Measurements from ENCODE around the gene ANKEF1. TPM values are rescaled to one million over a fixed set of nuclear protein-coding genes. Genes with fewer than 3 reads are reported as not detected.
"Not testable (repeated sequence)": the region's sequence is repeated elsewhere in the genome, so short reads cannot be mapped to it uniquely, and the experiment has no call there.

Gene ANKEF1
- total and polyA plus RNA-seq, 3 experiments from 2014 or later, result 2.3 to 8.4 (median 2.6) TPM

- Mint-ChIP-seq H3K27ac (no peak overlapping the region), H3K27me3 (peaks cover 9 to 14% of the 10 kb centered on the region in 2 donors), H3K36me3 (no peaks in the 10 kb centered on the region), H3K9me3 (peaks cover 0 to 2% (median 0%) of the 10 kb centered on the region in 5 donors), H3K4me1 (no peaks in the 10 kb centered on the region), H3K4me3 (no peak overlapping the region)
- H3K4me1 ChIP-seq (ENCODE audit: insufficient read depth, low read length), result no peaks in the 10 kb centered on the region
- ChIA-PET CTCF (no interaction called here), POLR2A (no interaction called here)
- no peaks in the 10 kb centered on the region for H3K36me3 ChIP-seq (ENCODE audit: insufficient read depth, low read length)
- DNase-seq, result no peak
- H3K9me3 ChIP-seq (ENCODE audit: low read length), result no peaks in the 10 kb centered on the region
- H3K4me3 ChIP-seq (ENCODE audit: low read length), result no peak overlapping the region
- H3K27ac ChIP-seq (ENCODE audit: low read depth, low read length), result no peak overlapping the region
- H3K27me3 ChIP-seq (ENCODE audit: insufficient read depth, low read length, poor library complexity, severe bottlenecking), result no peaks in the 10 kb centered on the region
Observed at GRCh38 chr20:10012464-10012863, 22.3 kb upstream of the ANKEF1 start.

GRCh38 chr20:10014431-10014830, 20.4 kb upstream of the ANKEF1 start:
- H3K27ac ChIP-seq (ENCODE audit: low read depth, low read length), result no peak overlapping the region
- no peaks in the 10 kb centered on the region for H3K36me3 Mint-ChIP-seq
- H3K27ac Mint-ChIP-seq, result no peak overlapping the region
- H3K27me3 ChIP-seq (ENCODE audit: insufficient read depth, low read length, poor library complexity, severe bottlenecking), result no peaks in the 10 kb centered on the region
- H3K36me3 ChIP-seq (ENCODE audit: insufficient read depth, low read length), result no peaks in the 10 kb centered on the region
- H3K9me3 Mint-ChIP-seq, result peaks cover 0 to 2% (median 0%) of the 10 kb centered on the region in 5 donors
- no peaks in the 10 kb centered on the region for H3K9me3 ChIP-seq (ENCODE audit: low read length)
- H3K27me3 Mint-ChIP-seq, result peaks cover 7 to 8% of the 10 kb centered on the region in 2 donors
- POLR2A ChIA-PET, result no interaction called here
- no peak overlapping the region for H3K4me3 Mint-ChIP-seq
- H3K4me1 ChIP-seq (ENCODE audit: insufficient read depth, low read length), result no peaks in the 10 kb centered on the region
- no peak for DNase-seq
- no peaks in the 10 kb centered on the region for H3K4me1 Mint-ChIP-seq
- CTCF ChIA-PET, result no interaction called here
- no peak overlapping the region for H3K4me3 ChIP-seq (ENCODE audit: low read length)

- H3K27me3 Mint-ChIP-seq, result peaks cover 12 to 46% of the 10 kb centered on the region in 2 donors
- no peak overlapping the region for H3K4me3 ChIP-seq (ENCODE audit: low read length)
- no peak overlapping the region for H3K4me3 Mint-ChIP-seq
Observed at GRCh38 chr20:10020937-10021336, 13.8 kb upstream of the ANKEF1 start.

GRCh38 chr20:10022625-10023024, 12.2 kb upstream of the ANKEF1 start:
- H3K9me3 Mint-ChIP-seq, result peaks cover 0 to 4% (median 0%) of the 10 kb centered on the region in 5 donors
- no peak overlapping the region for H3K27ac Mint-ChIP-seq
- peaks cover 12 to 62% of the 10 kb centered on the region in 2 donors for H3K27me3 Mint-ChIP-seq
- H3K27me3 ChIP-seq (ENCODE audit: insufficient read depth, low read length, poor library complexity, severe bottlenecking), result no peaks in the 10 kb centered on the region
- no peak for DNase-seq
- no peaks in the 10 kb centered on the region for H3K36me3 ChIP-seq (ENCODE audit: insufficient read depth, low read length)
- POLR2A ChIA-PET, result no interaction called here
- no peak overlapping the region for H3K4me3 ChIP-seq (ENCODE audit: low read length)
- H3K36me3 Mint-ChIP-seq, result peaks cover 0 to 4% (median 0%) of the 10 kb centered on the region in 3 donors
- CTCF ChIA-PET, result no interaction called here
- no peak overlapping the region for H3K4me3 Mint-ChIP-seq
- no peaks in the 10 kb centered on the region for H3K4me1 Mint-ChIP-seq
- no peaks in the 10 kb centered on the region for H3K4me1 ChIP-seq (ENCODE audit: insufficient read depth, low read length)
- H3K27ac ChIP-seq (ENCODE audit: low read depth, low read length), result no peak overlapping the region
- no peaks in the 10 kb centered on the region for H3K9me3 ChIP-seq (ENCODE audit: low read length)

More at GRCh38 chr20:10020937-10021336, 13.8 kb upstream of the ANKEF1 start:
- Mint-ChIP-seq H3K27ac (no peak overlapping the region), H3K9me3 (no peaks in the 10 kb centered on the region), H3K36me3 (no peaks in the 10 kb centered on the region), H3K4me1 (no peaks in the 10 kb centered on the region)
- Histone ChIP-seq H3K27ac (ENCODE audit: low read depth, low read length) (no peak overlapping the region), H3K4me1 (ENCODE audit: insufficient read depth, low read length) (no peaks in the 10 kb centered on the region), H3K36me3 (ENCODE audit: insufficient read depth, low read length) (no peaks in the 10 kb centered on the region), H3K27me3 (ENCODE audit: insufficient read depth, low read length, poor library complexity, severe bottlenecking) (no peaks in the 10 kb centered on the region), H3K9me3 (ENCODE audit: low read length) (no peaks in the 10 kb centered on the region)
- ChIA-PET CTCF (no interaction called here), POLR2A (no interaction called here)
- no peak for DNase-seq

GRCh38 chr20:10023911-10024310, 10.9 kb upstream of the ANKEF1 start:
- ChIA-PET CTCF (no interaction called here), POLR2A (no interaction called here)
- Mint-ChIP-seq H3K4me3 (no peak overlapping the region), H3K4me1 (no peaks in the 10 kb centered on the region), H3K9me3 (peaks cover 0 to 4% (median 0%) of the 10 kb centered on the region in 5 donors), H3K27me3 (peaks cover 11 to 66% of the 10 kb centered on the region in 2 donors), H3K36me3 (peaks cover 0 to 4% (median 0%) of the 10 kb centered on the region in 3 donors), H3K27ac (no peak overlapping the region)
- H3K27me3 ChIP-seq (ENCODE audit: insufficient read depth, low read length, poor library complexity, severe bottlenecking), result no peaks in the 10 kb centered on the region
- H3K36me3 ChIP-seq (ENCODE audit: insufficient read depth, low read length), result no peaks in the 10 kb centered on the region
- no peak overlapping the region for H3K27ac ChIP-seq (ENCODE audit: low read depth, low read length)
- no peaks in the 10 kb centered on the region for H3K9me3 ChIP-seq (ENCODE audit: low read length)
- H3K4me1 ChIP-seq (ENCODE audit: insufficient read depth, low read length), result no peaks in the 10 kb centered on the region
- H3K4me3 ChIP-seq (ENCODE audit: low read length), result no peak overlapping the region
- DNase-seq, result no peak

- H3K9me3 Mint-ChIP-seq; H3K36me3 Mint-ChIP-seq; POLR2A ChIA-PET; H3K9me3 ChIP-seq (ENCODE audit: low read length); H3K4me3 Mint-ChIP-seq; H3K36me3 ChIP-seq (ENCODE audit: insufficient read depth, low read length); H3K27ac Mint-ChIP-seq; CTCF ChIA-PET; H3K27me3 ChIP-seq (ENCODE audit: insufficient read depth, low read length, poor library complexity, severe bottlenecking); H3K27ac ChIP-seq (ENCODE audit: low read depth, low read length); DNase-seq; H3K4me3 ChIP-seq (ENCODE audit: low read length): not testable (repeated sequence)
- peaks cover 12% of the 10 kb centered on the region for H3K4me1 ChIP-seq (ENCODE audit: insufficient read depth, low read length)
- peaks cover 12 to 20% (median 20%) of the 10 kb centered on the region in 3 donors for H3K4me1 Mint-ChIP-seq
- H3K27me3 Mint-ChIP-seq, result peaks cover 0 to 34% of the 10 kb centered on the region in 2 donors
Observed at GRCh38 chr20:10031451-10032215, 3.2 kb upstream of the ANKEF1 start.

GRCh38 chr20:10032269-10032668, 2.5 kb upstream of the ANKEF1 start:
- POLR2A ChIA-PET; H3K9me3 ChIP-seq (ENCODE audit: low read length); H3K27ac Mint-ChIP-seq; DNase-seq; H3K9me3 Mint-ChIP-seq; H3K36me3 ChIP-seq (ENCODE audit: insufficient read depth, low read length); H3K27me3 ChIP-seq (ENCODE audit: insufficient read depth, low read length, poor library complexity, severe bottlenecking); H3K4me3 Mint-ChIP-seq; H3K27ac ChIP-seq (ENCODE audit: low read depth, low read length); CTCF ChIA-PET; H3K4me3 ChIP-seq (ENCODE audit: low read length); H3K36me3 Mint-ChIP-seq: not testable (repeated sequence)
- peaks cover 14 to 24% (median 20%) of the 10 kb centered on the region in 3 donors for H3K4me1 Mint-ChIP-seq
- H3K4me1 ChIP-seq (ENCODE audit: insufficient read depth, low read length), result peaks cover 12% of the 10 kb centered on the region
- H3K27me3 Mint-ChIP-seq, result peaks cover 0 to 29% of the 10 kb centered on the region in 2 donors

- Mint-ChIP-seq H3K27me3 (peaks cover 0 to 20% of the 10 kb centered on the region in 2 donors), H3K4me3 (peak overlapping the region in 6 of 7 donors; percentile 60 to 82 (median 63)), H3K9me3 (peaks cover 0 to 2% (median 0%) of the 10 kb centered on the region in 5 donors), H3K27ac (peak overlapping the region in 1 of 8 donors; percentile 54), H3K36me3 (peaks cover 0 to 12% (median 2%) of the 10 kb centered on the region in 3 donors), H3K4me1 (peaks cover 14 to 24% (median 20%) of the 10 kb centered on the region in 3 donors)
- Histone ChIP-seq H3K9me3 (ENCODE audit: low read length) (no peaks in the 10 kb centered on the region), H3K4me1 (ENCODE audit: insufficient read depth, low read length) (peaks cover 12% of the 10 kb centered on the region), H3K4me3 (ENCODE audit: low read length) (no peak overlapping the region), H3K27me3 (ENCODE audit: insufficient read depth, low read length, poor library complexity, severe bottlenecking) (no peaks in the 10 kb centered on the region), H3K27ac (ENCODE audit: low read depth, low read length) (no peak overlapping the region), H3K36me3 (ENCODE audit: insufficient read depth, low read length) (no peaks in the 10 kb centered on the region)
- ChIA-PET CTCF (interaction anchor here (1.5 kb wide), 1 partner anchor 13 kb away, joined by 6 read pairs; no protein-coding TSS in a partner anchor), POLR2A (interaction anchor here (1.3 kb wide), 1 partner anchor 401 kb away, joined by 7 read pairs; the partner anchor contains the start of genes MKKS and SLX4IP)
- no peak for DNase-seq
Observed at GRCh38 chr20:10033905-10034650, 709 bp upstream of the ANKEF1 start.

All from CD8-positive, alpha-beta memory T cell (primary cell).